Adrenal gland (tissue), 5 donors: ENCODE data around the gene MARVELD2.

ENCODE experiments used
- CTCF ChIP-seq, 6 experiments: fragments of 450-650 bp in 4 of 6; fragments of 200-600 bp in 2 of 6; sonication (generic) in 1 of 6; IDR thresholded peaks; 1 replicate in 5 of 6; 2 replicates in 1 of 6; pipeline versions ENCODE4 v1.5.1 to v1.8.0; 2016 to 2021; ENCODE audit warnings: antibody characterized with exemption in 6 of 6, mild to moderate bottlenecking in 2 of 6, moderate library complexity in 1 of 6
- POLR2A ChIP-seq, 2 donors: fragments of 450-650 bp; IDR thresholded peaks; one replicate each; pipeline ENCODE4 v1.6.1; 2017; ENCODE audit warnings: antibody characterized with exemption in 2 of 2, mild to moderate bottlenecking in 2 of 2, moderate library complexity in 1 of 2
- donor health status: DM: no; HTN: no; CAD: no.

GRCh38 chr5:69493396-69494133 is 78.6 kb downstream of the MARVELD2 start:
- no peak for TF ChIP-seq CTCF (IDR thresholded peaks at IDR 0.05)
- no peak for TF ChIP-seq POLR2A (IDR thresholded peaks at IDR 0.05)
